Lower leg skin (tissue), 3 donors: Measurements from ENCODE around the gene SPEF1.

Experiments used
- POLR2A ChIP-seq, 2 donors: fragments of 450-650 bp; IDR thresholded peaks; one replicate each; pipeline ENCODE4 v1.6.1; 2016 to 2017; ENCODE audit warnings: antibody characterized with exemption in 2 of 2, mild to moderate bottlenecking in 1 of 2, moderate library complexity in 1 of 2
- TF ChIP-seq, protein P1 (sequence below), 3 donors: fragments of 450-650 bp; IDR thresholded peaks; one replicate each; pipeline ENCODE4 v1.5.1; 2016; ENCODE audit warnings: antibody characterized with exemption in 3 of 3, mild to moderate bottlenecking in 3 of 3, moderate library complexity in 2 of 3

DNA sequence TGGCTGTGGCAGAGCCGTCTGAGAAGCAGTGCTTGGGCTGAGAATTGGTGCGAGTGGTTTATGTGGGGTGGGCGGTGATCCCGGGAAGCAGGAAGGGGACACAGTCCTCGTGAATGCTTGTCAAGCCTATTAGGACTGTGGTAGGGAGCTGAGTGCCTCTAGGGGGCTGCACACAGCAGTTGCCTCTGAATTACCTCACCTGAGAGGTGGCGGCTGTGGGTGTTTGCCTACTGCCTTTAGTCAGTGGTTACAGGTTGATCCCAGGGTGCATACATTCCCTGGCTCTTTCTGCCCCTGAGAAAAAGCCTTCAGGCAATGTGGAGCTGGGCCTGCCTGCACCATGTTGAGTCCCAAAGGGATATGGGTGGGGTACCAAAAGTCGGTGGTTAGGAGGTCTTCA is 44.3 kb upstream of the SPEF1 start:
- TF ChIP-seq, protein P1, sequence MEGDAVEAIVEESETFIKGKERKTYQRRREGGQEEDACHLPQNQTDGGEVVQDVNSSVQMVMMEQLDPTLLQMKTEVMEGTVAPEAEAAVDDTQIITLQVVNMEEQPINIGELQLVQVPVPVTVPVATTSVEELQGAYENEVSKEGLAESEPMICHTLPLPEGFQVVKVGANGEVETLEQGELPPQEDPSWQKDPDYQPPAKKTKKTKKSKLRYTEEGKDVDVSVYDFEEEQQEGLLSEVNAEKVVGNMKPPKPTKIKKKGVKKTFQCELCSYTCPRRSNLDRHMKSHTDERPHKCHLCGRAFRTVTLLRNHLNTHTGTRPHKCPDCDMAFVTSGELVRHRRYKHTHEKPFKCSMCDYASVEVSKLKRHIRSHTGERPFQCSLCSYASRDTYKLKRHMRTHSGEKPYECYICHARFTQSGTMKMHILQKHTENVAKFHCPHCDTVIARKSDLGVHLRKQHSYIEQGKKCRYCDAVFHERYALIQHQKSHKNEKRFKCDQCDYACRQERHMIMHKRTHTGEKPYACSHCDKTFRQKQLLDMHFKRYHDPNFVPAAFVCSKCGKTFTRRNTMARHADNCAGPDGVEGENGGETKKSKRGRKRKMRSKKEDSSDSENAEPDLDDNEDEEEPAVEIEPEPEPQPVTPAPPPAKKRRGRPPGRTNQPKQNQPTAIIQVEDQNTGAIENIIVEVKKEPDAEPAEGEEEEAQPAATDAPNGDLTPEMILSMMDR (IDR thresholded peaks at IDR 0.05) = no peak
- no peak for TF ChIP-seq POLR2A (IDR thresholded peaks at IDR 0.05)
